HL-60 (cell line): Measurements from ENCODE around the gene RELCH.
"Not testable (repeated sequence)": the region's sequence is repeated elsewhere in the genome, so short reads cannot be mapped to it uniquely, and the experiment has no call there.

Experiments
- DNase-seq, 2 experiments: peaks; one replicate each; pipeline ENCODE4 v3.0.0-alpha.2; 2010 to 2020; ENCODE audit warnings: low read depth in 1 of 2, low spot score in 1 of 2
- H3K27ac ChIP-seq: fragments of 250-450 bp; sonication (Bioruptor Pico); replicated peaks from 2 replicates; pipeline ENCODE4 v1.5.1; 2020; ENCODE audit warnings: mild to moderate bottlenecking, moderate library complexity
- H3K27me3 ChIP-seq: fragments of 250-450 bp; sonication (Bioruptor Pico); 2 replicates; pipeline ENCODE4 v1.5.1; 2021; ENCODE audit warnings: mild to moderate bottlenecking, moderate library complexity; ENCODE audit not compliant: insufficient read depth, poor library complexity, severe bottlenecking
- H3K4me3 ChIP-seq: replicated peaks from 2 replicates; pipeline ENCODE4 v1.5.1; 2011; ENCODE audit warnings: mild to moderate bottlenecking, control low read depth, low read length; ENCODE audit not compliant: insufficient read depth
- GABPA ChIP-seq: IDR thresholded peaks from 2 replicates; pipeline ENCODE4 v1.6.1; 2012; ENCODE audit warnings: low read depth
- POLR2AphosphoS5 ChIP-seq: IDR thresholded peaks from 2 replicates; pipeline ENCODE4 v1.6.1; 2012; ENCODE audit warnings: low read depth
- REST ChIP-seq: IDR thresholded peaks from 2 replicates; pipeline ENCODE4 v1.6.1; 2012; ENCODE audit warnings: low read depth; ENCODE audit not compliant: insufficient replicate concordance
- SPI1 ChIP-seq: IDR thresholded peaks from 2 replicates; pipeline ENCODE4 v1.6.1; 2012; ENCODE audit warnings: low read depth, mild to moderate bottlenecking, borderline replicate concordance
- TF ChIP-seq, protein P1 (sequence below): IDR thresholded peaks from one replicate; pipeline ENCODE4 v1.5.1; 2011; ENCODE audit warnings: low read length, control low read depth, inconsistent platforms; ENCODE audit not compliant: insufficient read depth

The RELCH gene

DNA sequence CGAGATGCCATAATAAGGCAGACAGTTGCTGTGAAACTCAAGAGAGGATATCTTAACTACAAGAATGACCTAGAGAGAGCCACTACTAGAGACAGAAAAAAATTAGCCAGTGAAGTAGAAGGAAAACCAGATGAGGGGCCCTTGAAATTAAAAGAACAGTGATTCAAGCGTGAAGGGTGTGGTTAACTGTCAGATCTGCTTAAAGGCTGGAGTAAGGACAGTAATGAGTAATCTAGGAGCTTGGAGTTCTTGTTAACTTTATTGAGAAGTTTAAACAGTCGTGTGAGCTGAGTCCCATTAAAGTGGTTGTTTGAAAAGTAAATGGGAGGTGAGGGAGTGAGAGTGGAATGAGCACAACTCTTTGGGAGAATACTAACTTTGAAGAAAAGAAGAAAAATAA lies 21.5 kb upstream of the RELCH start:
- no peak overlapping the region for H3K4me3 ChIP-seq
- H3K27me3 ChIP-seq: no peaks in the 10 kb centered on the region
- H3K27ac ChIP-seq: no peak overlapping the region
- no peak for DNase-seq
- no peak for TF ChIP-seq REST
- no peak for TF ChIP-seq GABPA
- TF ChIP-seq, protein P1, sequence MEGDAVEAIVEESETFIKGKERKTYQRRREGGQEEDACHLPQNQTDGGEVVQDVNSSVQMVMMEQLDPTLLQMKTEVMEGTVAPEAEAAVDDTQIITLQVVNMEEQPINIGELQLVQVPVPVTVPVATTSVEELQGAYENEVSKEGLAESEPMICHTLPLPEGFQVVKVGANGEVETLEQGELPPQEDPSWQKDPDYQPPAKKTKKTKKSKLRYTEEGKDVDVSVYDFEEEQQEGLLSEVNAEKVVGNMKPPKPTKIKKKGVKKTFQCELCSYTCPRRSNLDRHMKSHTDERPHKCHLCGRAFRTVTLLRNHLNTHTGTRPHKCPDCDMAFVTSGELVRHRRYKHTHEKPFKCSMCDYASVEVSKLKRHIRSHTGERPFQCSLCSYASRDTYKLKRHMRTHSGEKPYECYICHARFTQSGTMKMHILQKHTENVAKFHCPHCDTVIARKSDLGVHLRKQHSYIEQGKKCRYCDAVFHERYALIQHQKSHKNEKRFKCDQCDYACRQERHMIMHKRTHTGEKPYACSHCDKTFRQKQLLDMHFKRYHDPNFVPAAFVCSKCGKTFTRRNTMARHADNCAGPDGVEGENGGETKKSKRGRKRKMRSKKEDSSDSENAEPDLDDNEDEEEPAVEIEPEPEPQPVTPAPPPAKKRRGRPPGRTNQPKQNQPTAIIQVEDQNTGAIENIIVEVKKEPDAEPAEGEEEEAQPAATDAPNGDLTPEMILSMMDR: no peak
- no peak for TF ChIP-seq POLR2AphosphoS5
- no peak for TF ChIP-seq SPI1

GRCh38 chr18:62166524-62166923 lies 20.5 kb upstream of the RELCH start:
- DNase-seq, H3K27ac ChIP-seq, H3K27me3 ChIP-seq, H3K4me3 ChIP-seq: not testable (repeated sequence)

DNA sequence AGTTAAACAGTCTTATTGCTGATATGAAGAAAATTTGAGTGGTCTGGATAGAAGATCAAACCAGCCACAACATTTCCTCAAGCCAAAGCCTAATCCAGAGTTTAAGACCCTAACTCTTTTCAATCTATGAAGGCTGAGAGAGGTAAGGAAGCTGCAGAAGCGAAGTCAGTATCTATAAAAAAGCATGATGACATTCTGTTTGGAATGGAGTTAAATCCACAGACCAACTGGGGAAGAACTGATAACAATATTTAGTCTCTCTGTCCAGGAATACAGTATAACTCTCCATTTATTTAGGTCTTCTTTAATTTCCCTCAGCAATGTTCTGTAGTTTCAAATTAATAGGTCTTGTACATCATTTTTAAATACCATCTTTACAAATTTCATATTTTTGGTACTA lies 16.2 kb upstream of the RELCH start:
- Histone ChIP-seq H3K27ac (no peak overlapping the region), H3K4me3 (no peak overlapping the region), H3K27me3 (no peaks in the 10 kb centered on the region)
- DNase-seq: no peak
- TF ChIP-seq SPI1 (no peak), REST (no peak), GABPA (no peak), POLR2AphosphoS5 (no peak)
- TF ChIP-seq, protein P1: no peak

- no peak for DNase-seq
- H3K27me3 ChIP-seq: no peaks in the 10 kb centered on the region
- no peak for TF ChIP-seq REST
- TF ChIP-seq, protein P1: no peak
- no peak for TF ChIP-seq POLR2AphosphoS5
- no peak for TF ChIP-seq SPI1
- no peak for TF ChIP-seq GABPA
- H3K4me3 ChIP-seq: no peak overlapping the region
- H3K27ac ChIP-seq: no peak overlapping the region
Measured at GRCh38 chr18:62172298-62172697, 14.8 kb upstream of the RELCH start.
